Astrocyte of the cerebellum (primary cell): ENCODE measurements around the gene RMND1.
A peak's percentile ranks its signal among the peaks of the same experiment; 100 is the strongest.

Experiments
- DNase-seq: peaks from one replicate; pipeline ENCODE4 v3.0.0-alpha.2; 2011; ENCODE audit warnings: low read depth
- H3K4me3 ChIP-seq: 2 replicates; pipeline ENCODE4 v1.5.1; 2011; ENCODE audit warnings: mild to moderate bottlenecking, low read depth, low read length, moderate library complexity
- in situ Hi-C: cut with HindIII; loops from 2 replicates; pipeline ENCODE4 v1.10.0; 2017; ENCODE audit warnings: low sequenced_read_pairs
- TF ChIP-seq, protein P1 (sequence below): IDR thresholded peaks from 2 replicates; pipeline ENCODE4 v1.5.1; 2012; ENCODE audit warnings: low read length, low read depth, moderate library complexity, mild to moderate bottlenecking; ENCODE audit errors: missing control alignments

Gene RMND1

DNA sequence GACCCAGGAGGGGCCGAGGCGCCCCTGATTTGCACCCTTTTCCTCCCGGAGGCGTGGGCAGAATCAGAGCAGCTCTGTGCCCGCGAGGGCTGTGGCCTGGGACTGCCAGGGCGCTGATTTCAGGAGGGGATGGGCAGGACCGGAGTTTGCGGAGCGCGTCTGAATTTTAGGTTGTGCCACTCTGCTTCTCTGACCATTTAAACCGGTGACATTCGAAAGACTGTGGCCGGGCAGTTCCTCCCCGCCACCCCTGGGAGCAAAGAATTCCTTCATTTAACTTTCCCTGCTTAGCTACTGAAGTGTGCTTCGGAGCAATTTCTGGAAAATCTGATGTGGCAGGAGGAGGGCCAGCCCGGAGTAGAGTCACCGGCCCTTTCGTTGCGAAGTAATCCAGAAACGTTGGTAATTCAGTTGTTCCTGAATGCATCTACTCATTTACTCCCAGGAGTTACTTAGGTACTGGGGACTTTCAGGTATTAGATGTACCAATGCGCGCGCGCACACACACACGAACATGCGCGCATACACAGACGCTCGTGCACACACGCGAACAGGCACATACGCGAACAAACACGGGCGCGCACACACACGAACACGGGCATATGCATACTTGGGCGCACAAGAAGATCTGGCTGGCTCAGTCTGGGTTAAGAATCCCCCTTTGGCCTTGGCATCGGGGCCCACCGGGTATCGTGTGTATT is 42.5 kb upstream of the RMND1 start:
- peak overlapping the region; percentile 65 for H3K4me3 ChIP-seq
- TF ChIP-seq, protein P1, sequence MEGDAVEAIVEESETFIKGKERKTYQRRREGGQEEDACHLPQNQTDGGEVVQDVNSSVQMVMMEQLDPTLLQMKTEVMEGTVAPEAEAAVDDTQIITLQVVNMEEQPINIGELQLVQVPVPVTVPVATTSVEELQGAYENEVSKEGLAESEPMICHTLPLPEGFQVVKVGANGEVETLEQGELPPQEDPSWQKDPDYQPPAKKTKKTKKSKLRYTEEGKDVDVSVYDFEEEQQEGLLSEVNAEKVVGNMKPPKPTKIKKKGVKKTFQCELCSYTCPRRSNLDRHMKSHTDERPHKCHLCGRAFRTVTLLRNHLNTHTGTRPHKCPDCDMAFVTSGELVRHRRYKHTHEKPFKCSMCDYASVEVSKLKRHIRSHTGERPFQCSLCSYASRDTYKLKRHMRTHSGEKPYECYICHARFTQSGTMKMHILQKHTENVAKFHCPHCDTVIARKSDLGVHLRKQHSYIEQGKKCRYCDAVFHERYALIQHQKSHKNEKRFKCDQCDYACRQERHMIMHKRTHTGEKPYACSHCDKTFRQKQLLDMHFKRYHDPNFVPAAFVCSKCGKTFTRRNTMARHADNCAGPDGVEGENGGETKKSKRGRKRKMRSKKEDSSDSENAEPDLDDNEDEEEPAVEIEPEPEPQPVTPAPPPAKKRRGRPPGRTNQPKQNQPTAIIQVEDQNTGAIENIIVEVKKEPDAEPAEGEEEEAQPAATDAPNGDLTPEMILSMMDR = no peak
- in situ Hi-C loops = no loop called here
- DNase-seq = peak; percentile 9

GRCh38 chr6:151493804-151494234 is 41.9 kb upstream of the RMND1 start, which contains the start of gene CCDC170:
CCDC170 (plus strand) TSS chr6:151494017; CDS start chr6:151494129, 112 bp downstream.
- TF ChIP-seq, protein P1 = no peak
- peak within 1 kb of the TSS; percentile 65 for H3K4me3 ChIP-seq
- in situ Hi-C loops = no loop called here
- no peak for DNase-seq

DNA sequence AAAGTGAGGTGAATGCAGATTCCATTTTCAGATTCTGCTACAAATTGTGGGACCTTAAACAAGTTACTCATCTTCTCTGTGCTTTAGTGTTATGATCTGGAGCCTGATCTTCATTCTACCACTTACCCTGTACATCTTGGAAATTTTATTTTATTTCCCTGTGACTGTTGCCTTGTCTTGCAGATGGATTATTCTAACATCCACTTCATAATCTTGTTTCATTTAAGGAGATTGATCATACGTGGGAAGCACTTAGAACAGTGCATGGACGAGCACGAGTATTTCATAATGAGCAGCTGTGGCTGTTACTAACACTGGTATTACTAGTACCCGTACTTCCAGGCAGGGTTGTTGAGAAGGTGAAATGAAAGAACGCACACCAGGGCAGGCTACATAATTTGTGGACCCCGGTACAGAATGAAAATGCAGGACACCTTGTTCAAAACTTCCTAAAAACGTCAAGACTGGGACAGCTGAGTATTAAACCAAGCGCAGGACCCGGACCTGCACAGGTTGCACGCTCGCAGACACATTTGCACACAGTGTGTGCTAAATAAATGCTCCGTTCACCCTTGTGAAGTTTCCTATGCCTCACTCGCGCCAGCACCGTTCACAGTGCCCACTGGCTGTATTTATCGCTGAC is 41.4 kb upstream of the RMND1 start:
- TF ChIP-seq, protein P1 = no peak
- no peak for DNase-seq
- peak overlapping the region; percentile 65 for H3K4me3 ChIP-seq
- in situ Hi-C loops = no loop called here

DNA sequence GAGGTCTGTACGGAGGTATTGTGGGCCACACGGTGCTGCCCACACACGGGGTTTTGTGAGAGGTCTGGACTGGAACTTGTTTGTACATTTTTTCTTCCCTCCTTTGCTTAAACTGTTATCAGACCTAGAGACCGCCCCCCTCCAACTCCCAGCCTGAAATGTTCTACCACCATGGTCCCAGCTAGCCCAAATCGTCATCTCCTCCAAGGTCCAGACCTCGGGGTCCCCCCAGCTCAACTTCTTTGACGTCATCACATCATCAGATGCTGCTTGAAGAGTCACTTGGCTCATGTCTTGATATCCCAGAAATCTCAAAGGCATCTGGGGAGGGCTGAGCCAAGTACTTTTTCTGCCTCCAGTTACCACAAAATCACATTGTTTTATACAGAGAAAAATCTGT is 39.1 kb upstream of the RMND1 start:
- no peak for DNase-seq
- TF ChIP-seq, protein P1 = no peak
- in situ Hi-C loops = no loop called here
- H3K4me3 ChIP-seq = no peak overlapping the region

DNA sequence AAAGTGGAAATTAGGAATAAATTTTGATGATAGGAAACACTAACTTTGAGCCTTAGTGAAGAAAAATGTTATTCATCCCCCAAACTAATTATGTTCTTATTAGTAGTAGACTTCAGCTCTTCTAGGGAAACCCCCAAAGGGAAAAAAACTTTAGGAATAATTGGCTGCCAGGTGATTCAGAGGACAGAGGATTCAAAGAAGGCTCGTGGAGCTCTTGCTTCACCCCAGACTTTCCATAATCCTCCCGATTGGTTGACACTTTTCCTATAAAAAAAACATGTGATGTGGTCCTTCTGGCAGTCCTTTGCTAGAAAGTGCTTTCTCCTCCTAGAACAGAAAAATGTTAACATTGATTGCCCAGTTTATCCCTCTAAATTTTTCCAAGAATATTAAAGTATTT is 36.3 kb upstream of the RMND1 start:
- no peak overlapping the region for H3K4me3 ChIP-seq
- in situ Hi-C loops = no loop called here
- DNase-seq = no peak
- TF ChIP-seq, protein P1 = no peak

DNA sequence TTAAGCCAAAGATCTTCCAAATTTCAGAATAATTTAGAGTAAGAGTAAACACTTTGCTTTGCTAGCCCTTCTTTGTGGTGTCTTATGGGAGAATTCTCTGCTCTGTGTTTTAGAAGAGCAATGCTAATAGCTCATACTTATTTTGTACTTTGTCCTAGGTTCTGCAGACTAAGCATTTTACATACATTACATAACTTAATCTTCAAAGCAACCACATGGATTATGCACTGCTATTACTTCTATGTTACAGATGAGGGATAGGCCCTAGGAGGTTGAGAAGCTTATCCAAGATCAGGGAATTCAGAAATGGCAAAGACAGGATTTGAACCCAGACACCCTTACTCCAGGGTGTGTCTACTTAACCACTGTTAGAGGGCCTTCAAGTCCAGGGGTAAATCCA is 32.1 kb upstream of the RMND1 start:
- TF ChIP-seq, protein P1 = no peak
- no peak overlapping the region for H3K4me3 ChIP-seq
- DNase-seq = no peak
- in situ Hi-C loops = no loop called here
